Activated naive CD8-positive, alpha-beta T cell treated with anti-CD3 and anti-CD28 coated beads, Interleukin-2, amount 50 U/mL, for 16 hours (primary cell): ENCODE data around the gene UBAP1.
"Not testable (repeated sequence)": the region's sequence is repeated elsewhere in the genome, so short reads cannot be mapped to it uniquely, and the experiment has no call there.

Source experiments
- DNase-seq: peaks from one replicate; pipeline ENCODE4 v3.0.0-alpha.2; 2020; ENCODE audit warnings: low read depth, low spot score

Gene UBAP1

GRCh38 chr9:34179213-34180136 lies 632 bp downstream of the UBAP1 start:
- DNase-seq, result no peak

GRCh38 chr9:34185778-34186551 lies 7.1 kb downstream of the UBAP1 start:
- DNase-seq, result no peak

GRCh38 chr9:34187891-34188240 lies 9.0 kb downstream of the UBAP1 start:
- no peak for DNase-seq

- DNase-seq, result no peak
These were observed 12.4 kb downstream of the UBAP1 start for GRCh38 chr9:34190996-34191892.

- no peak for DNase-seq
These were observed 16.3 kb downstream of the UBAP1 start for GRCh38 chr9:34195143-34195542.

- DNase-seq, result not testable (repeated sequence)
These were observed 18.4 kb downstream of the UBAP1 start for GRCh38 chr9:34197286-34197685.

GRCh38 chr9:34197756-34198711 lies 19.2 kb downstream of the UBAP1 start:
- no peak for DNase-seq

- no peak for DNase-seq
These were observed 21.2 kb downstream of the UBAP1 start for GRCh38 chr9:34200092-34200491.

- DNase-seq, result no peak
These were observed 24.6 kb downstream of the UBAP1 start for GRCh38 chr9:34203275-34203991.

- no peak for DNase-seq
These were observed 25.3 kb downstream of the UBAP1 start for GRCh38 chr9:34203992-34204635.

GRCh38 chr9:34205102-34205501 lies 26.3 kb downstream of the UBAP1 start:
- no peak for DNase-seq

- DNase-seq, result no peak
These were observed 27.7 kb downstream of the UBAP1 start for GRCh38 chr9:34206561-34206960.

- no peak for DNase-seq
These were observed 32.6 kb downstream of the UBAP1 start for GRCh38 chr9:34211395-34211794.

GRCh38 chr9:34214354-34215000 lies 35.6 kb downstream of the UBAP1 start:
- DNase-seq, result not testable (repeated sequence)

GRCh38 chr9:34216325-34216724 lies 37.5 kb downstream of the UBAP1 start:
- no peak for DNase-seq

GRCh38 chr9:34217015-34217414 lies 38.2 kb downstream of the UBAP1 start:
- DNase-seq, result not testable (repeated sequence)

- DNase-seq, result no peak
These were observed 39.6 kb downstream of the UBAP1 start for GRCh38 chr9:34218446-34218845.

GRCh38 chr9:34219421-34219820 lies 40.6 kb downstream of the UBAP1 start:
- no peak for DNase-seq

GRCh38 chr9:34220218-34220617 lies 41.4 kb downstream of the UBAP1 start:
- no peak for DNase-seq
